Measurements from ENCODE around the gene SERPINB12. TPM values are rescaled to one million over a fixed set of nuclear protein-coding genes. Genes with fewer than 3 reads are reported as not detected.
A peak's percentile ranks its signal among the peaks of the same experiment; 100 is the strongest.

SERPINB12 gene
- total RNA-seq (not detected), total RNA-seq (0 to 0.14 (median 0) reads per million in 29 experiments)
- total RNA-seq (2013): not detected

- Histone ChIP-seq H3K4me1 (ENCODE audit: control insufficient read depth in 1 of 2, extremely low read depth in 1 of 2, insufficient read depth in 2 of 2, low read length in 2 of 2) (no peaks in the 10 kb centered on the region), H3K4me3 (ENCODE audit: control insufficient read depth in 1 of 2, extremely low read depth in 1 of 2, low read length in 1 of 2) (no peak within 1 kb of the TSS), H3K27me3 (replicated peaks in 1 of 2; ENCODE audit: control insufficient read depth in 2 of 2, extremely low read depth in 1 of 2, insufficient read depth in 2 of 2, low read length in 1 of 2) (no peaks in the 10 kb centered on the region), H3K27ac (ENCODE audit: low read length) (no peak within 1 kb of the TSS), H3K9me3 (no peaks in the 10 kb centered on the region), H3K36me3 (ENCODE audit: control insufficient read depth in 2 of 2, extremely low read depth in 1 of 2, insufficient read depth in 1 of 2, low read length in 1 of 2) (no peaks in the 10 kb centered on the region)
- H3K36me3 Mint-ChIP-seq: no peaks in the 10 kb centered on the region
- no peak within 1 kb of the TSS for H3K4me3 Mint-ChIP-seq
- no peak within 1 kb of the TSS for H3K27ac Mint-ChIP-seq
- ATAC-seq (replicated peaks in 1 of 4) (no peak), DNase-seq (no peak)
- H3K4me1 Mint-ChIP-seq: no peaks in the 10 kb centered on the region
- WGBS (ENCODE audit: insufficient coverage): no CpG with 5 or more reads among the region's 1 CpG
- ChIA-PET POLR2A (no interaction called here), CTCF (no interaction called here)
- H3K27me3 Mint-ChIP-seq: peaks cover 27 to 36% of the 10 kb centered on the region in 2 donors
- no peaks in the 10 kb centered on the region for H3K9me3 Mint-ChIP-seq
Observed at GRCh38 chr18:63542069-63542468, at the start of gene SERPINB12. Gene SERPINB12, plus strand, starts transcription at chr18:63542369. Its CDS starts 13,791 bp downstream, at chr18:63556160.

- CTCF ChIA-PET: no interaction called here
- POLR2A ChIA-PET: no interaction called here
- WGBS (ENCODE audit: insufficient coverage): 18% methylated on average over 1 of the region's 3 CpGs
Observed at GRCh38 chr18:63492851-63493250, 49.3 kb upstream of the SERPINB12 start.

GRCh38 chr18:63495675-63496074 is 46.5 kb upstream of the SERPINB12 start:
- ATAC-seq (replicated peaks in 1 of 4) (no peak), DNase-seq (no peak)
- Mint-ChIP-seq H3K4me1 (no peaks in the 10 kb centered on the region), H3K36me3 (no peaks in the 10 kb centered on the region), H3K27me3 (peaks cover 0 to 4% of the 10 kb centered on the region in 2 donors), H3K9me3 (no peaks in the 10 kb centered on the region), H3K27ac (no peak overlapping the region), H3K4me3 (no peak overlapping the region)
- ChIA-PET POLR2A (no interaction called here), CTCF (no interaction called here)
- Histone ChIP-seq H3K4me3 (ENCODE audit: control insufficient read depth in 1 of 2, extremely low read depth in 1 of 2, low read length in 1 of 2) (no peak overlapping the region), H3K4me1 (ENCODE audit: control insufficient read depth in 1 of 2, extremely low read depth in 1 of 2, insufficient read depth in 2 of 2, low read length in 2 of 2) (no peaks in the 10 kb centered on the region), H3K27me3 (replicated peaks in 1 of 2; ENCODE audit: control insufficient read depth in 2 of 2, extremely low read depth in 1 of 2, insufficient read depth in 2 of 2, low read length in 1 of 2) (peaks cover 0 to 3% of the 10 kb centered on the region in 2 experiments), H3K9me3 (no peaks in the 10 kb centered on the region), H3K27ac (ENCODE audit: low read length) (no peak overlapping the region), H3K36me3 (ENCODE audit: control insufficient read depth in 2 of 2, extremely low read depth in 1 of 2, insufficient read depth in 1 of 2, low read length in 1 of 2) (no peaks in the 10 kb centered on the region)
- WGBS (ENCODE audit: insufficient coverage): no CpG with 5 or more reads among the region's 2 CpGs

More at GRCh38 chr18:63492851-63493250, 49.3 kb upstream of the SERPINB12 start:
- Mint-ChIP-seq H3K27me3 (peaks cover 0 to 4% of the 10 kb centered on the region in 2 donors), H3K36me3 (no peaks in the 10 kb centered on the region), H3K27ac (no peak overlapping the region), H3K4me3 (no peak overlapping the region), H3K9me3 (no peaks in the 10 kb centered on the region), H3K4me1 (no peaks in the 10 kb centered on the region)
- Histone ChIP-seq H3K4me3 (ENCODE audit: control insufficient read depth in 1 of 2, extremely low read depth in 1 of 2, low read length in 1 of 2) (no peak overlapping the region), H3K9me3 (no peaks in the 10 kb centered on the region), H3K36me3 (ENCODE audit: control insufficient read depth in 2 of 2, extremely low read depth in 1 of 2, insufficient read depth in 1 of 2, low read length in 1 of 2) (no peaks in the 10 kb centered on the region), H3K27me3 (replicated peaks in 1 of 2; ENCODE audit: control insufficient read depth in 2 of 2, extremely low read depth in 1 of 2, insufficient read depth in 2 of 2, low read length in 1 of 2) (peaks cover 0 to 6% of the 10 kb centered on the region in 2 experiments), H3K4me1 (ENCODE audit: control insufficient read depth in 1 of 2, extremely low read depth in 1 of 2, insufficient read depth in 2 of 2, low read length in 2 of 2) (no peaks in the 10 kb centered on the region), H3K27ac (ENCODE audit: low read length) (no peak overlapping the region)
- DNase-seq: no peak
- ATAC-seq (replicated peaks in 1 of 4): no peak

- POLR2A ChIA-PET: no interaction called here
- H3K4me1 ChIP-seq (ENCODE audit: control insufficient read depth in 1 of 2, extremely low read depth in 1 of 2, insufficient read depth in 2 of 2, low read length in 2 of 2): no peaks in the 10 kb centered on the region
- ATAC-seq (replicated peaks in 1 of 4) (no peak), DNase-seq (peak in 2 of 35 experiments; percentile 5 to 15)
- CTCF ChIA-PET: interaction anchor here in 1 of 2 donors (1.1 kb wide), 1 partner anchor 11 kb away, joined by 4 read pairs; no protein-coding TSS in a partner anchor
- H3K27ac ChIP-seq (ENCODE audit: low read length): no peak overlapping the region
- no peaks in the 10 kb centered on the region for H3K9me3 ChIP-seq
- H3K36me3 ChIP-seq (ENCODE audit: control insufficient read depth in 2 of 2, extremely low read depth in 1 of 2, insufficient read depth in 1 of 2, low read length in 1 of 2): no peaks in the 10 kb centered on the region
- no CpG with 5 or more reads among the region's 2 CpGs for WGBS (ENCODE audit: insufficient coverage)
- H3K4me3 ChIP-seq (ENCODE audit: control insufficient read depth in 1 of 2, extremely low read depth in 1 of 2, low read length in 1 of 2): no peak overlapping the region
- H3K27me3 ChIP-seq (replicated peaks in 1 of 2; ENCODE audit: control insufficient read depth in 2 of 2, extremely low read depth in 1 of 2, insufficient read depth in 2 of 2, low read length in 1 of 2): peaks cover 0 to 3% of the 10 kb centered on the region in 2 experiments
- no peaks in the 10 kb centered on the region for H3K9me3 Mint-ChIP-seq
- H3K27me3 Mint-ChIP-seq: peaks cover 31 to 35% of the 10 kb centered on the region in 2 donors
- H3K4me1 Mint-ChIP-seq: peaks cover 0 to 5% (median 0%) of the 10 kb centered on the region in 3 donors
- no peak overlapping the region for H3K27ac Mint-ChIP-seq
- H3K4me3 Mint-ChIP-seq: no peak overlapping the region
- no peaks in the 10 kb centered on the region for H3K36me3 Mint-ChIP-seq
Observed at GRCh38 chr18:63505566-63506335, 36.4 kb upstream of the SERPINB12 start.

- peaks cover 37 to 38% of the 10 kb centered on the region in 2 donors for H3K27me3 Mint-ChIP-seq
- H3K27ac ChIP-seq (ENCODE audit: low read length): no peak overlapping the region
- peaks cover 0 to 5% (median 0%) of the 10 kb centered on the region in 3 donors for H3K4me1 Mint-ChIP-seq
- ChIA-PET CTCF (no interaction called here), POLR2A (no interaction called here)
- H3K4me3 Mint-ChIP-seq: no peak overlapping the region
- no peaks in the 10 kb centered on the region for H3K9me3 Mint-ChIP-seq
- no peaks in the 10 kb centered on the region for H3K36me3 ChIP-seq (ENCODE audit: control insufficient read depth in 2 of 2, extremely low read depth in 1 of 2, insufficient read depth in 1 of 2, low read length in 1 of 2)
- ATAC-seq (replicated peaks in 1 of 4) (no peak), DNase-seq (no peak)
- H3K27me3 ChIP-seq (replicated peaks in 1 of 2; ENCODE audit: control insufficient read depth in 2 of 2, extremely low read depth in 1 of 2, insufficient read depth in 2 of 2, low read length in 1 of 2): peaks cover 0 to 3% of the 10 kb centered on the region in 2 experiments
- no peak overlapping the region for H3K27ac Mint-ChIP-seq
- H3K4me1 ChIP-seq (ENCODE audit: control insufficient read depth in 1 of 2, extremely low read depth in 1 of 2, insufficient read depth in 2 of 2, low read length in 2 of 2): no peaks in the 10 kb centered on the region
- WGBS (ENCODE audit: insufficient coverage): no CpG with 5 or more reads among the region's 3 CpGs
- H3K36me3 Mint-ChIP-seq: no peaks in the 10 kb centered on the region
- no peaks in the 10 kb centered on the region for H3K9me3 ChIP-seq
- H3K4me3 ChIP-seq (ENCODE audit: control insufficient read depth in 1 of 2, extremely low read depth in 1 of 2, low read length in 1 of 2): no peak overlapping the region
Observed at GRCh38 chr18:63506336-63506646, 35.9 kb upstream of the SERPINB12 start.

GRCh38 chr18:63508596-63508995 is 33.6 kb upstream of the SERPINB12 start:
- H3K9me3 ChIP-seq: no peaks in the 10 kb centered on the region
- POLR2A ChIA-PET: no interaction called here
- H3K27ac Mint-ChIP-seq: no peak overlapping the region
- peaks cover 0 to 3% of the 10 kb centered on the region in 2 experiments for H3K27me3 ChIP-seq (replicated peaks in 1 of 2; ENCODE audit: control insufficient read depth in 2 of 2, extremely low read depth in 1 of 2, insufficient read depth in 2 of 2, low read length in 1 of 2)
- no peaks in the 10 kb centered on the region for H3K36me3 Mint-ChIP-seq
- no peak overlapping the region for H3K4me3 Mint-ChIP-seq
- CTCF ChIA-PET: interaction anchor here (0.6 to 1.8 kb wide), 3 partner anchors 8 to 30 kb away, joined by 3 to 6 read pairs (median 3); no protein-coding TSS in a partner anchor
- no peaks in the 10 kb centered on the region for H3K4me1 ChIP-seq (ENCODE audit: control insufficient read depth in 1 of 2, extremely low read depth in 1 of 2, insufficient read depth in 2 of 2, low read length in 2 of 2)
- H3K27me3 Mint-ChIP-seq: peaks cover 41 to 46% of the 10 kb centered on the region in 2 donors
- H3K36me3 ChIP-seq (ENCODE audit: control insufficient read depth in 2 of 2, extremely low read depth in 1 of 2, insufficient read depth in 1 of 2, low read length in 1 of 2): no peaks in the 10 kb centered on the region
- ATAC-seq (replicated peaks in 1 of 4) (no peak), DNase-seq (no peak)
- WGBS (ENCODE audit: insufficient coverage): no CpG with 5 or more reads among the region's 3 CpGs
- no peak overlapping the region for H3K4me3 ChIP-seq (ENCODE audit: control insufficient read depth in 1 of 2, extremely low read depth in 1 of 2, low read length in 1 of 2)
- no peak overlapping the region for H3K27ac ChIP-seq (ENCODE audit: low read length)
- H3K4me1 Mint-ChIP-seq: peaks cover 0 to 5% (median 0%) of the 10 kb centered on the region in 3 donors
- H3K9me3 Mint-ChIP-seq: no peaks in the 10 kb centered on the region

Data from T-cell (primary cell).